AG04450 (cell line): ENCODE data around the gene TTC28. TPM values are rescaled to one million over a fixed set of nuclear protein-coding genes. Genes with fewer than 3 reads are reported as not detected.

Experiments
- CTCF ChIA-PET: fragments of 300-600, 350-600 bp; formaldehyde crosslinking; extraction: SDS; loops from one replicate; lab custom pipeline; 2022; ENCODE audit warnings: antibody characterized with exemption, inconsistent platforms; lab: Charles Lee
- POLR2A ChIA-PET: fragments of 350-600 bp; formaldehyde crosslinking; extraction: SDS; loops from one replicate; lab custom pipeline; 2021; ENCODE audit warnings: antibody characterized with exemption, inconsistent platforms; lab: Yijun Ruan, JAX
- DNase-seq: peaks from one replicate; pipeline ENCODE4 v3.0.0-alpha.2; 2011; ENCODE audit warnings: low read depth, low spot score
- H3K27ac ChIP-seq: one replicate; pipeline ENCODE4 v1.5.1; 2012; ENCODE audit warnings: low read depth, low read length, control low read depth
- H3K27me3 ChIP-seq: one replicate; pipeline ENCODE4 v1.6.0; 2012; ENCODE audit warnings: low read length; ENCODE audit not compliant: control insufficient read depth, insufficient read depth
- H3K4me3 ChIP-seq: 2 replicates; pipeline ENCODE4 v1.5.1; 2011; ENCODE audit warnings: mild to moderate bottlenecking, low read depth, low read length, control low read depth
- H3K9me3 ChIP-seq: 2 replicates; pipeline ENCODE4 v1.5.1; 2012; ENCODE audit warnings: low read length; ENCODE audit not compliant: control insufficient read depth, insufficient read depth
- polyA plus RNA-seq: library from polyadenylated mRNA; depleted of rRNA; stranded (reverse); fragments of >200 nt; gene quantifications from 2 replicates; pipeline ENCODE4 v1.2.3, GENCODE V29; 2011
- TF ChIP-seq, protein P1 (sequence below): IDR thresholded peaks from 2 replicates; pipeline ENCODE4 v1.5.1; 2011; ENCODE audit warnings: low read depth, low read length, control low read depth, inconsistent platforms

The TTC28 gene
- polyA plus RNA-seq, 1 experiment, result 11.2 TPM

- POLR2A ChIA-PET, result no interaction called here
- no peak for DNase-seq
Observed at GRCh38 chr22:28025866-28026575, 653.6 kb downstream of the TTC28 start.

DNA sequence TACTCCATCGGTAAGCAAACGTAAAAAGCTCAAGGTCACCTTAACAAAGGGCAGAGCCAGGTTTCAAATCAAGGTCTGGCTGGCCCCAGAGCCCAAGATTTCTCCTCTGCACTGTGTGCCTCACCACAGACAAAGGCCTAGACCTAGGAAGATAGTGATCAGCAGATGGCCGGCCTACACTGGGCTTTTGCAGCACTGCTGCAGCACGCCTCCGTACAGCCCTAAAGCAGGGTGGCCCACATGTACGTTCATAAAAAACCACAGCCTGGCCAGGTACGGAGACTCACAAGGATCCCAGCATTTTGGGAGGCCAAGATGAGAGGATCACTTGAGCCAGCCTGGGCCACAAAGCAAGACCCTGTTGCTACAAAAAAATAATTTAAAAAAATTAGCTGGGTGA, 654.3 kb downstream of the TTC28 start:
- no peak overlapping the region for H3K27ac ChIP-seq
- no peaks in the 10 kb centered on the region for H3K9me3 ChIP-seq
- no peak overlapping the region for H3K4me3 ChIP-seq
- CTCF ChIA-PET, result no interaction called here
- TF ChIP-seq, protein P1, sequence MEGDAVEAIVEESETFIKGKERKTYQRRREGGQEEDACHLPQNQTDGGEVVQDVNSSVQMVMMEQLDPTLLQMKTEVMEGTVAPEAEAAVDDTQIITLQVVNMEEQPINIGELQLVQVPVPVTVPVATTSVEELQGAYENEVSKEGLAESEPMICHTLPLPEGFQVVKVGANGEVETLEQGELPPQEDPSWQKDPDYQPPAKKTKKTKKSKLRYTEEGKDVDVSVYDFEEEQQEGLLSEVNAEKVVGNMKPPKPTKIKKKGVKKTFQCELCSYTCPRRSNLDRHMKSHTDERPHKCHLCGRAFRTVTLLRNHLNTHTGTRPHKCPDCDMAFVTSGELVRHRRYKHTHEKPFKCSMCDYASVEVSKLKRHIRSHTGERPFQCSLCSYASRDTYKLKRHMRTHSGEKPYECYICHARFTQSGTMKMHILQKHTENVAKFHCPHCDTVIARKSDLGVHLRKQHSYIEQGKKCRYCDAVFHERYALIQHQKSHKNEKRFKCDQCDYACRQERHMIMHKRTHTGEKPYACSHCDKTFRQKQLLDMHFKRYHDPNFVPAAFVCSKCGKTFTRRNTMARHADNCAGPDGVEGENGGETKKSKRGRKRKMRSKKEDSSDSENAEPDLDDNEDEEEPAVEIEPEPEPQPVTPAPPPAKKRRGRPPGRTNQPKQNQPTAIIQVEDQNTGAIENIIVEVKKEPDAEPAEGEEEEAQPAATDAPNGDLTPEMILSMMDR, result no peak
- POLR2A ChIA-PET, result no interaction called here
- DNase-seq, result no peak
- no peaks in the 10 kb centered on the region for H3K27me3 ChIP-seq

More at GRCh38 chr22:28025866-28026575, 653.6 kb downstream of the TTC28 start:
- CTCF ChIA-PET, result no interaction called here
- TF ChIP-seq, protein P1, result no peak
- no peak overlapping the region for H3K4me3 ChIP-seq
- no peaks in the 10 kb centered on the region for H3K9me3 ChIP-seq
- H3K27me3 ChIP-seq, result no peaks in the 10 kb centered on the region
- no peak overlapping the region for H3K27ac ChIP-seq

GRCh38 chr22:28024422-28024888, 655.2 kb downstream of the TTC28 start:
- ChIA-PET CTCF (no interaction called here), POLR2A (no interaction called here)
- DNase-seq, result no peak

DNA sequence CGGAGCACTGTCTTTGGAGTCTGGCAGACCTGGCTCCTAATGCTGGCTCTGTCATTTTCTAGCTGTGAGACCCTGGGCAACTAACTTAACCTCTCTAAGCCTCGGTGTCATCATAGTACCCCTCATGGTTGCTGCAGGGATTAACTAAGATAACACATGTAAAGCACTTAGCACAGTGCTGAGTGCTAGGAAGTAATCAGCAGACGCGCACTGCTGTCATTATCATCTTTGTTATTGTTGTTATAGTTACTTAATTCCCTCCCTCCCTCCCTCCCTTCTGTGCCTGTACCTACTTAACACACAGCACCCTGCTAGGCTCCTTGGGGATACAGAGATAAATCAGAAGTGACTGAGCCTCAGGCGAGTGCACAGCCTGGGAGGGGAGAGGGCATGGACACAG, 655.9 kb downstream of the TTC28 start:
- POLR2A ChIA-PET, result no interaction called here
- CTCF ChIA-PET, result no interaction called here
- TF ChIP-seq, protein P1, result no peak

More at GRCh38 chr22:28024422-28024888, 655.2 kb downstream of the TTC28 start:
- H3K9me3 ChIP-seq, result no peaks in the 10 kb centered on the region
- no peak overlapping the region for H3K4me3 ChIP-seq
- TF ChIP-seq, protein P1, result no peak
- no peak overlapping the region for H3K27ac ChIP-seq
- H3K27me3 ChIP-seq, result no peaks in the 10 kb centered on the region

DNA sequence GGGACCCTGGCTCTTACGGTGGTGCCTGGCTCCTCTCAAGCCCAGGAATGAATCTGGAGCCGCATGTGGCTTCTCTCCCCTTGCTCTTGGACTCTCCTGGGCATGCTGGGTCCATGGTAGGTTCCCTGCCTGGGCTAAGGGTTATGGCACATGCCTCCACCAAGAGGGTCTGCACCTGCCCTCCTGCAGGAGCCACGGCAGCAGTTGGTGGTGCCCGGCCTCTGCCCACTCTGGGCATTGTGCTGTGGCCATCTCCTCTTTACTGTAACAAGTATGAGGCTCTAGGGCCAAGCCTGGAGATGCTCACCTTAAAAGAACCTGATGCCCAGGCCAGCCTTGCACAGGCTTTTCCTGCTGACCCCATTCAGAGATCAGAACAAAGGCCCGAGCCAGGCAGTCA, 656.6 kb downstream of the TTC28 start:
- POLR2A ChIA-PET, result no interaction called here
- TF ChIP-seq, protein P1, result no peak

More for the DNA sequence above, 655.9 kb downstream of the TTC28 start:
- Histone ChIP-seq H3K4me3 (no peak overlapping the region), H3K27me3 (no peaks in the 10 kb centered on the region), H3K27ac (no peak overlapping the region), H3K9me3 (no peaks in the 10 kb centered on the region)
- no peak for DNase-seq

More for the DNA sequence above, 656.6 kb downstream of the TTC28 start:
- Histone ChIP-seq H3K27me3 (no peaks in the 10 kb centered on the region), H3K27ac (no peak overlapping the region), H3K9me3 (no peaks in the 10 kb centered on the region), H3K4me3 (no peak overlapping the region)
- CTCF ChIA-PET, result no interaction called here
- no peak for DNase-seq
